T-helper 2 cell (primary cell): Measurements from ENCODE around the gene URB1.
A peak's percentile ranks its signal among the peaks of the same experiment; 100 is the strongest.
"Not testable (repeated sequence)": the region's sequence is repeated elsewhere in the genome, so short reads cannot be mapped to it uniquely, and the experiment has no call there.

Experiments used
- DNase-seq, 5 experiments: peaks; one replicate each; pipeline versions ENCODE4 v3.0.0 to v3.0.0-alpha.2; 2012 to 2022

URB1 gene

GRCh38 chr21:32370998-32371766 lies 21.6 kb downstream of the URB1 start:
- DNase-seq, result no peak

GRCh38 chr21:32368961-32369360 lies 23.9 kb downstream of the URB1 start:
- not testable (repeated sequence) for DNase-seq

GRCh38 chr21:32368386-32368785 lies 24.4 kb downstream of the URB1 start:
- no peak for DNase-seq

- DNase-seq, result no peak
Measured at GRCh38 chr21:32367158-32367557, 25.7 kb downstream of the URB1 start.

GRCh38 chr21:32366191-32366590 lies 26.6 kb downstream of the URB1 start:
- no peak for DNase-seq

- DNase-seq, result no peak
Measured at GRCh38 chr21:32364796-32365195, 28.0 kb downstream of the URB1 start.

GRCh38 chr21:32364387-32364786 lies 28.4 kb downstream of the URB1 start:
- no peak for DNase-seq

GRCh38 chr21:32360401-32360975 lies 32.3 kb downstream of the URB1 start:
- DNase-seq, result no peak

- peak in 1 of 5 experiments; percentile 4 for DNase-seq
Measured at GRCh38 chr21:32359719-32360260, 33.0 kb downstream of the URB1 start.

GRCh38 chr21:32356874-32357395 lies 35.9 kb downstream of the URB1 start:
- no peak for DNase-seq

GRCh38 chr21:32353002-32353711 lies 39.7 kb downstream of the URB1 start:
- DNase-seq, result no peak

GRCh38 chr21:32352526-32352925 lies 40.3 kb downstream of the URB1 start:
- no peak for DNase-seq

- no peak for DNase-seq
Measured at GRCh38 chr21:32351428-32351827, 41.4 kb downstream of the URB1 start.

GRCh38 chr21:32350981-32351380 lies 41.8 kb downstream of the URB1 start:
- DNase-seq, result no peak

- DNase-seq, result no peak
Measured at GRCh38 chr21:32350211-32350980, 42.4 kb downstream of the URB1 start.

- no peak for DNase-seq
Measured at GRCh38 chr21:32349333-32349944, 43.4 kb downstream of the URB1 start.

- no peak for DNase-seq
Measured at GRCh38 chr21:32348604-32349332, 44.0 kb downstream of the URB1 start.

- DNase-seq, result no peak
Measured at GRCh38 chr21:32347977-32348376, 44.8 kb downstream of the URB1 start.

GRCh38 chr21:32347351-32347750 lies 45.5 kb downstream of the URB1 start:
- no peak for DNase-seq

GRCh38 chr21:32346951-32347350 lies 45.9 kb downstream of the URB1 start:
- DNase-seq, result no peak
